GM12874 (cell line): Measurements from ENCODE around the gene GPHN.

Experiments used
- CTCF ChIP-seq: IDR thresholded peaks from 2 replicates; pipeline ENCODE4 v1.5.1; 2011; ENCODE audit warnings: low read depth, mild to moderate bottlenecking, control low read depth, low read length, moderate library complexity; ENCODE audit not compliant: insufficient read depth

Gene GPHN

GRCh38 chr14:66606826-66607225 lies 98.9 kb downstream of the GPHN start:
- no peak for TF ChIP-seq CTCF

DNA sequence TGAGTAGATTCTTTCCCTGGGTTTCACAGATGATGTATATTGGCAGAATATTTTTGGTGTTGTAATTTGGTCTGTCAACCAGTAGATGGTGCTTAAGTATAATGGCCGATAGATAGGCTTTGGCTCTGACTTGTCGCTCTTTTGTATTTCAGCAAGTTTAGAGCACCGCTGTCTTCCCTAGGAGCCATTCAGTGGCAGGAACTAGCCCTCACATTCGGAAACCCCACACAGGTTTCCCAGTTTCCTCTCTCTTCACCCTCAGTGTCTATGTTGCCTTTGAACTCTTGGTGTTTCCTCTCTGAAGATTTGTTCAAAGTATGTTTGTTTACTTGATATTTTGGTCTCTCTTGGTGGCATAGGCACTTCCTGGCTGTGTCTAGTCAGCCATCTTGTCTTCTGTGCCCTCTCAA lies 102.2 kb downstream of the GPHN start:
- peak; percentile 32; the same call in 1 of the 2 replicates for TF ChIP-seq CTCF

DNA sequence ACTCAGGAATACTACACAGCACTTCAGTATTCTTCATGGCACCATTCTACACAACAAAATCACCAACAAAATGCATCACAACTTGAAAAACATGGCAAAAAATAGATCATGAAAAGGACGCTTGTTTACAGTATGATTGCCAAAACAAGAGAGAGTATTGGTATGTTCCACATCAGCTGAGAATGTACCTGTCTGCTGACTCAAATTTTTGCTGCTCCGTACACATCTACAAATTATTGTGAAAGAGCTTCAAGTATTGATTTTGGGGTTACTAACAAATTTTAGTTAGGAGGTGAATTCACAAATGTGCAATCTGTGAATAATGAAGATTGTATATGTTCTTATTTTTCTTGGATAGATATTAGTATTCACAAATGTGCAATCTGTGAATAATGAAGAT lies 105.4 kb downstream of the GPHN start:
- no peak for TF ChIP-seq CTCF

DNA sequence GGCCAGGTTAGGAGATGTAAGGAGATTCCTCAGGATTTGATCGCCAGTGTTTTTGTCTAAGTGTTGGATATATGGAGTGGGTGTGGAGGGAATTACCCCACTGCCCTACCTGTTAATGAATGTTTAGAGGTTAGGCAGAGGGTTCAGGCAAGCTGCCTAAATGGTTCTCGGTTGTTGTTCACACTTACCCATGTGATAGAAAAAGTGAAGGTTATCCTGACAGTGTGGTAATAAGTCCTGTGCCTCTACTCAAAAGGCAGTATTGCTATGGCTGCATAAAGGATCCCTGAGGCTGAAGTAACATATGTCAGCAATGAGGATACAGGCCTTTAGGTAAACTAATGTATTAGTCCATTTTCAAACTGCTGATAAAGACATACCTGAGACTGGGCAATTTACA lies 112.0 kb downstream of the GPHN start:
- no peak for TF ChIP-seq CTCF

GRCh38 chr14:66623838-66624237 lies 115.9 kb downstream of the GPHN start:
- no peak for TF ChIP-seq CTCF

GRCh38 chr14:66624336-66624937 lies 116.5 kb downstream of the GPHN start:
- TF ChIP-seq CTCF: peak; percentile 62

DNA sequence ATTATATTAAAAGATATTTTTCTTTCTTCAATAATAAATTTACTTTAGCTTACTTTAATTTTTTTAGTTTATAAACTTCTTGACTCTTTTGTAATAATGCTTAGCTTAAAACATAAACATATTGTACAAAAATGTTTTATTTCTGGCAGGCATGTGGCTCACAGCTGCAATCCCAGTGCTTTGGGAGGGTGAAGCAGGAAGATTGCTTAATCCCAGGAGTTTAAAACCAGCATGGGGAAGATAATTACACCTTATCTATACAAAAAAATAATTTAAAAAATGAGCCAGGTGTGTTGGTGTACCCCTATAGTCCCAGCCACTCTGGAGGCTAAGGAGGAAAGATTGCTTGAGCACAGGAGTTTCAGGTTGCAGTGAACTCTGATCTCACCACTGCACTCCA lies 120.7 kb downstream of the GPHN start:
- TF ChIP-seq CTCF: no peak

DNA sequence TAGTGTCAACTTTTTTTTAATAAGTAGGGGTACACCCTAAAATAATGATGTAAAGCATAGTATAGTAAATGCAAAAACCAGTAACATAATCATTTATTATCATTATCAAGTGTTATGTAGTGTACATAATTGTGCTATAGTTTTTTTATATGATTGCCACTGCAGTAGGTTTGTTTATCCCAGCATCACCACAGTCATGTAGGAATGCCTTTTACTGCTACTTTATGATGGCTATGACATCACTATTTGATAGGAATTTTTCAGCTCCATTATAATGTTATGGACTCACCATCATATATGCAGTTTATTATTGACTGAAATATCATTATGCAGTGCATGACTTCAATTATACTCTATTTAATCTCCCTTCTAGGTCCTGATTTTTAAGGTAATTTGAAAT lies 121.6 kb downstream of the GPHN start:
- no peak for TF ChIP-seq CTCF
